ENCODE results near the gene SLAMF1.
"Not testable (repeated sequence)": the region's sequence is repeated elsewhere in the genome, so short reads cannot be mapped to it uniquely, and the experiment has no call there.

SLAMF1 gene

GRCh38 chr1:160584784-160585183 is 62.1 kb downstream of the SLAMF1 start:
- no peak for DNase-seq

- not testable (repeated sequence) for DNase-seq
These were observed 63.9 kb downstream of the SLAMF1 start for GRCh38 chr1:160582976-160583375.

GRCh38 chr1:160581961-160582360 is 64.9 kb downstream of the SLAMF1 start:
- DNase-seq = no peak

- DNase-seq = no peak
These were observed 66.5 kb downstream of the SLAMF1 start for GRCh38 chr1:160580221-160580812.

- DNase-seq = no peak
These were observed 67.6 kb downstream of the SLAMF1 start, which contains the start of gene CD84 for GRCh38 chr1:160579216-160579701. CD84 (minus strand) TSS chr1:160579496; CDS start chr1:160579437, 59 bp downstream.

GRCh38 chr1:160578525-160579191 is 68.2 kb downstream of the SLAMF1 start:
- DNase-seq = no peak

- no peak for DNase-seq
These were observed 68.7 kb downstream of the SLAMF1 start for GRCh38 chr1:160578175-160578524.

GRCh38 chr1:160577671-160578070 is 69.2 kb downstream of the SLAMF1 start:
- no peak for DNase-seq

GRCh38 chr1:160576884-160577283 is 70.0 kb downstream of the SLAMF1 start:
- no peak for DNase-seq

GRCh38 chr1:160576390-160576789 is 70.5 kb downstream of the SLAMF1 start:
- DNase-seq = no peak

- DNase-seq = no peak
These were observed 71.7 kb downstream of the SLAMF1 start for GRCh38 chr1:160575112-160575664.

GRCh38 chr1:160570840-160571239 is 76.0 kb downstream of the SLAMF1 start:
- no peak for DNase-seq

GRCh38 chr1:160569806-160570205 is 77.0 kb downstream of the SLAMF1 start:
- no peak for DNase-seq

GRCh38 chr1:160567858-160568682 is 78.8 kb downstream of the SLAMF1 start:
- no peak for DNase-seq

GRCh38 chr1:160567341-160567740 is 79.5 kb downstream of the SLAMF1 start:
- DNase-seq = no peak

- no peak for DNase-seq
These were observed 81.3 kb downstream of the SLAMF1 start for GRCh38 chr1:160565564-160565963.

- DNase-seq = not testable (repeated sequence)
These were observed 83.6 kb downstream of the SLAMF1 start for GRCh38 chr1:160563230-160563629.

- not testable (repeated sequence) for DNase-seq
These were observed 84.1 kb downstream of the SLAMF1 start for GRCh38 chr1:160562745-160563144.

- DNase-seq = no peak
These were observed 86.0 kb downstream of the SLAMF1 start for GRCh38 chr1:160560806-160561205.

- no peak for DNase-seq
These were observed 86.7 kb downstream of the SLAMF1 start for GRCh38 chr1:160560045-160560705.

GRCh38 chr1:160559437-160559836 is 87.4 kb downstream of the SLAMF1 start:
- DNase-seq = not testable (repeated sequence)

- no peak for DNase-seq
These were observed 88.0 kb downstream of the SLAMF1 start for GRCh38 chr1:160558660-160559380.

All from NCI-H1417 treated with DMSO at 0.1 percent for 48 hours (cell line).